Stimulated activated naive CD4-positive, alpha-beta T cell treated with Interleukin-2 at 50 U/mL for 16 hours (primary cell): ENCODE data around the gene MINDY1.

Experiments used
- DNase-seq: peaks from one replicate; lab custom pipeline; 2025; lab: John Stamatoyannopoulos, UW

MINDY1 gene

GRCh38 chr1:151006327-151007052 is at the start of gene MINDY1:
MINDY1 (minus strand) TSS chr1:151006902; CDS start chr1:151002617, 4,285 bp downstream.
- DNase-seq, result peak; percentile 19

- DNase-seq, result no peak
These were observed 49.4 kb upstream of the MINDY1 start for GRCh38 chr1:151056149-151056548.

- no peak for DNase-seq
These were observed 48.9 kb upstream of the MINDY1 start for GRCh38 chr1:151055581-151055980.

- DNase-seq, result no peak
These were observed 48.4 kb upstream of the MINDY1 start for GRCh38 chr1:151054971-151055547.

- DNase-seq, result no peak
These were observed 44.8 kb upstream of the MINDY1 start for GRCh38 chr1:151051356-151052009.

- no peak for DNase-seq
These were observed 43.5 kb upstream of the MINDY1 start for GRCh38 chr1:151050051-151050688.

GRCh38 chr1:151049458-151049857 is 42.8 kb upstream of the MINDY1 start:
- no peak for DNase-seq

GRCh38 chr1:151048645-151049032 is 41.9 kb upstream of the MINDY1 start:
- no peak for DNase-seq

- DNase-seq, result peak; percentile 44
These were observed 41.4 kb upstream of the MINDY1 start for GRCh38 chr1:151047925-151048644.

GRCh38 chr1:151047591-151047924 is 40.9 kb upstream of the MINDY1 start, which contains the start of gene C1orf56:
C1orf56 (plus strand) TSS chr1:151047751; CDS start chr1:151047848, 97 bp downstream.
- peak; percentile 31 for DNase-seq

- no peak for DNase-seq
These were observed 36.5 kb upstream of the MINDY1 start for GRCh38 chr1:151043163-151043562.

GRCh38 chr1:151039521-151039920 is 32.8 kb upstream of the MINDY1 start:
- no peak for DNase-seq

GRCh38 chr1:151037032-151037431 is 30.3 kb upstream of the MINDY1 start:
- no peak for DNase-seq

- DNase-seq, result no peak
These were observed 29.7 kb upstream of the MINDY1 start, which contains the start of gene BNIPL for GRCh38 chr1:151036356-151036755. BNIPL (plus strand) TSS chr1:151036586; CDS start chr1:151036726, 140 bp downstream.

GRCh38 chr1:151035167-151035566 is 28.5 kb upstream of the MINDY1 start:
- DNase-seq, result no peak

GRCh38 chr1:151032164-151032563 is 25.5 kb upstream of the MINDY1 start:
- no peak for DNase-seq

GRCh38 chr1:151026460-151026859 is 19.8 kb upstream of the MINDY1 start:
- no peak for DNase-seq

GRCh38 chr1:151024540-151025146 is 17.9 kb upstream of the MINDY1 start:
- DNase-seq, result peak; percentile 68

- DNase-seq, result no peak
These were observed 6.8 kb upstream of the MINDY1 start for GRCh38 chr1:151013518-151013917.

- DNase-seq, result no peak
These were observed 6.2 kb upstream of the MINDY1 start for GRCh38 chr1:151012684-151013471.
